ENCODE data around the gene ALG8. TPM values are rescaled to one million over a fixed set of nuclear protein-coding genes. Genes with fewer than 3 reads are reported as not detected.

The ALG8 gene
- total RNA-seq, 1 donor from 2014 or later, result 43.7 TPM

- Histone ChIP-seq H3K9me3 (ENCODE audit: insufficient read depth, low read depth, low read length) (no peaks in the 10 kb centered on the region), H3K4me2 (ENCODE audit: low read length) (no peak overlapping the region), H3K27ac (ENCODE audit: low read depth, low read length) (no peak overlapping the region), H4K20me1 (ENCODE audit: insufficient read depth, low read length) (peaks cover 36% of the 10 kb centered on the region), H3K27me3 (ENCODE audit: insufficient read depth, low read length) (no peaks in the 10 kb centered on the region), H3K79me2 (ENCODE audit: insufficient read depth, low read length) (peaks cover 28% of the 10 kb centered on the region), H3K4me1 (ENCODE audit: insufficient read depth, low read length) (no peaks in the 10 kb centered on the region), H3K36me3 (ENCODE audit: insufficient read depth, low read length) (peaks cover 31% of the 10 kb centered on the region), H2AFZ (ENCODE audit: low read depth, low read length) (no peak overlapping the region), H3K4me3 (ENCODE audit: insufficient read depth, low read depth, low read length) (no peak overlapping the region), H3K9ac (ENCODE audit: low read length) (no peak overlapping the region)
- H3K9me3 Mint-ChIP-seq (ENCODE audit: unreplicated experiment), result peaks cover 2% of the 10 kb centered on the region
- FAIRE-seq, result no peak
- no peak overlapping the region for H3K4me3 Mint-ChIP-seq (ENCODE audit: unreplicated experiment)
- H3K36me3 Mint-ChIP-seq (ENCODE audit: low read depth, unreplicated experiment), result peaks cover 11% of the 10 kb centered on the region
- no peak overlapping the region for H3K27ac Mint-ChIP-seq (ENCODE audit: unreplicated experiment)
- DNase-seq (ENCODE audit: low read depth), result no peak
- TF ChIP-seq EZH2 (IDR thresholded peaks at IDR 0.05; ENCODE audit: insufficient read depth, low read length) (no peak), CTCF (IDR thresholded peaks at IDR 0.05; ENCODE audit: insufficient read depth, low read depth, low read length) (no peak)
- no peaks in the 10 kb centered on the region for H3K27me3 Mint-ChIP-seq (ENCODE audit: low read depth, unreplicated experiment)
- peaks cover 6% of the 10 kb centered on the region for H3K4me1 Mint-ChIP-seq (ENCODE audit: low read depth, unreplicated experiment)
Measured at GRCh38 chr11:78067704-78068103, 71.7 kb downstream of the ALG8 start.

GRCh38 chr11:78066471-78066870 is 73.0 kb downstream of the ALG8 start:
- no peak overlapping the region for H2AFZ ChIP-seq (ENCODE audit: low read depth, low read length)
- DNase-seq (ENCODE audit: low read depth) (no peak), FAIRE-seq (no peak)
- no peaks in the 10 kb centered on the region for H3K4me1 ChIP-seq (ENCODE audit: insufficient read depth, low read length)
- H3K79me2 ChIP-seq (ENCODE audit: insufficient read depth, low read length), result peaks cover 18% of the 10 kb centered on the region
- peaks cover 9% of the 10 kb centered on the region for H3K36me3 Mint-ChIP-seq (ENCODE audit: low read depth, unreplicated experiment)
- no peak overlapping the region for H3K4me3 ChIP-seq (ENCODE audit: insufficient read depth, low read depth, low read length)
- H3K9me3 Mint-ChIP-seq (ENCODE audit: unreplicated experiment), result peaks cover 2% of the 10 kb centered on the region
- no peak for TF ChIP-seq EZH2 (IDR thresholded peaks at IDR 0.05; ENCODE audit: insufficient read depth, low read length)
- TF ChIP-seq CTCF (IDR thresholded peaks at IDR 0.05; ENCODE audit: insufficient read depth, low read depth, low read length), result no peak
- H3K27ac Mint-ChIP-seq (ENCODE audit: unreplicated experiment), result no peak overlapping the region
- H3K9ac ChIP-seq (ENCODE audit: low read length), result no peak overlapping the region
- no peaks in the 10 kb centered on the region for H3K9me3 ChIP-seq (ENCODE audit: insufficient read depth, low read depth, low read length)
- no peaks in the 10 kb centered on the region for H3K27me3 ChIP-seq (ENCODE audit: insufficient read depth, low read length)
- H3K4me1 Mint-ChIP-seq (ENCODE audit: low read depth, unreplicated experiment), result peaks cover 3% of the 10 kb centered on the region
- peaks cover 26% of the 10 kb centered on the region for H4K20me1 ChIP-seq (ENCODE audit: insufficient read depth, low read length)
- H3K4me2 ChIP-seq (ENCODE audit: low read length), result no peak overlapping the region
- no peaks in the 10 kb centered on the region for H3K27me3 Mint-ChIP-seq (ENCODE audit: low read depth, unreplicated experiment)
- peaks cover 23% of the 10 kb centered on the region for H3K36me3 ChIP-seq (ENCODE audit: insufficient read depth, low read length)
- H3K4me3 Mint-ChIP-seq (ENCODE audit: unreplicated experiment), result no peak overlapping the region
- no peak overlapping the region for H3K27ac ChIP-seq (ENCODE audit: low read depth, low read length)

- Mint-ChIP-seq H3K4me1 (ENCODE audit: low read depth, unreplicated experiment) (peaks cover 3% of the 10 kb centered on the region), H3K9me3 (ENCODE audit: unreplicated experiment) (peaks cover 2% of the 10 kb centered on the region), H3K36me3 (ENCODE audit: low read depth, unreplicated experiment) (peaks cover 9% of the 10 kb centered on the region), H3K27me3 (ENCODE audit: low read depth, unreplicated experiment) (no peaks in the 10 kb centered on the region), H3K4me3 (ENCODE audit: unreplicated experiment) (no peak overlapping the region), H3K27ac (ENCODE audit: unreplicated experiment) (no peak overlapping the region)
- peaks cover 9% of the 10 kb centered on the region for H3K79me2 ChIP-seq (ENCODE audit: insufficient read depth, low read length)
- H3K4me3 ChIP-seq (ENCODE audit: insufficient read depth, low read depth, low read length), result no peak overlapping the region
- H3K9me3 ChIP-seq (ENCODE audit: insufficient read depth, low read depth, low read length), result no peaks in the 10 kb centered on the region
- H3K27me3 ChIP-seq (ENCODE audit: insufficient read depth, low read length), result no peaks in the 10 kb centered on the region
- H3K4me2 ChIP-seq (ENCODE audit: low read length), result no peak overlapping the region
- no peak overlapping the region for H2AFZ ChIP-seq (ENCODE audit: low read depth, low read length)
- peaks cover 18% of the 10 kb centered on the region for H4K20me1 ChIP-seq (ENCODE audit: insufficient read depth, low read length)
- no peak for TF ChIP-seq EZH2 (IDR thresholded peaks at IDR 0.05; ENCODE audit: insufficient read depth, low read length)
- no peaks in the 10 kb centered on the region for H3K4me1 ChIP-seq (ENCODE audit: insufficient read depth, low read length)
- FAIRE-seq (no peak), DNase-seq (ENCODE audit: low read depth) (no peak)
- no peak overlapping the region for H3K9ac ChIP-seq (ENCODE audit: low read length)
- H3K36me3 ChIP-seq (ENCODE audit: insufficient read depth, low read length), result peaks cover 13% of the 10 kb centered on the region
- no peak overlapping the region for H3K27ac ChIP-seq (ENCODE audit: low read depth, low read length)
Measured at GRCh38 chr11:78065203-78065602, 74.2 kb downstream of the ALG8 start.
